GM19455 (cell line): Measurements from ENCODE around the gene DIRAS3.
"Not testable (repeated sequence)": the region's sequence is repeated elsewhere in the genome, so short reads cannot be mapped to it uniquely, and the experiment has no call there.

Experiments used
- ATAC-seq: cut with Tn5 transposase; IDR thresholded peaks from one replicate; pipeline ENCODE4 v1.9.1; 2021; ENCODE audit not compliant: unreplicated experiment

Gene DIRAS3

GRCh38 chr1:68024635-68025338, 25.6 kb downstream of the DIRAS3 start:
- ATAC-seq, result no peak

- no peak for ATAC-seq
These were observed 34.0 kb downstream of the DIRAS3 start for GRCh38 chr1:68016381-68016780.

GRCh38 chr1:68015971-68016370, 34.5 kb downstream of the DIRAS3 start:
- no peak for ATAC-seq

GRCh38 chr1:68015369-68015768, 35.1 kb downstream of the DIRAS3 start:
- ATAC-seq, result no peak

GRCh38 chr1:68013351-68013750, 37.1 kb downstream of the DIRAS3 start:
- no peak for ATAC-seq

GRCh38 chr1:68011657-68012375, 38.6 kb downstream of the DIRAS3 start:
- ATAC-seq, result no peak

DNA sequence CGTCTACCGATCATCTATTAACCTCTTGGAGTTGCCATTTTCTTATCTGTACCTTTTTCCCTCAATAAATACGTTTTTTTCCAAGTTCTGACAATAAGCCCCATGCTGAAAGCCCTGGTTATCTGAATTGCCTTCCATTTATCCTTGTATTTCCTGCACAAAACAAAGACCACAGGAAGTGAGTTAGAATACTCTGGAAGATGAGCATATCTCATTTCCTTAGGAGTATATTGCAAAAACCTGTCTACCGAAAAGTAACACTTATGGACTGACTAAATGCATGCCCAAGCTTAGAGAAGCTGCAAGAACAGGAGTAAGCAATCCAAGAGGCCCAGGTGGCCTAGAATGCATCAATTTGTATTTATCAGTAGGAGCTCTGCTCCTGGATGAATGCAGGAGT, 39.9 kb downstream of the DIRAS3 start:
- ATAC-seq, result no peak

DNA sequence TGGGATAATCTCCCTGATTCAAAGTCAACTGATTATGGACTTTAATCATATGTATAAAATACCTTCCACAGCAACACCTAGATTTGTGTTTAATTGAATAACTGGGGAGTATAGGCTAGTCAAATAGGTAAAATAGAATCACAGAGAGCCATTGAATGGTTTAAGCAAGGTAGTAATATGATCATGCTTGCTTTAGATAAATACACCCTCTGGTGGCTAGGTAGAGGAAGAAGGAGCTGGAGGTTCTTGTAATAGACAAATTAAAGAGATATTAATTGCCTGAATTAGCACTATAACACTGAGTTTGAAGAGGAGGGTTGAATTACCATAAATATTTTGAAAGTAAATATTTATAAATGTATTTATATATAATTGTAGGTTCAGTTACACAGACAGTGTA, 40.3 kb downstream of the DIRAS3 start:
- no peak for ATAC-seq

- ATAC-seq, result not testable (repeated sequence)
These were observed 46.8 kb downstream of the DIRAS3 start for GRCh38 chr1:68003626-68004025.

- no peak for ATAC-seq
These were observed 50.2 kb downstream of the DIRAS3 start for GRCh38 chr1:68000191-68000590.

- ATAC-seq, result no peak
These were observed 52.7 kb downstream of the DIRAS3 start for GRCh38 chr1:67997746-67998145.
